Stimulated activated CD4-positive, alpha-beta T cell treated with anti-CD3 and anti-CD28 coated beads, Interleukin-4, amount 100 ng/mL, for 1 hour (primary cell): ENCODE results near the gene VDAC2.
A peak's percentile ranks its signal among the peaks of the same experiment; 100 is the strongest.
"Not testable (repeated sequence)": the region's sequence is repeated elsewhere in the genome, so short reads cannot be mapped to it uniquely, and the experiment has no call there.

Experiments
- DNase-seq: peaks from one replicate; pipeline ENCODE4 v3.0.0-alpha.2; 2020

Gene VDAC2

DNA sequence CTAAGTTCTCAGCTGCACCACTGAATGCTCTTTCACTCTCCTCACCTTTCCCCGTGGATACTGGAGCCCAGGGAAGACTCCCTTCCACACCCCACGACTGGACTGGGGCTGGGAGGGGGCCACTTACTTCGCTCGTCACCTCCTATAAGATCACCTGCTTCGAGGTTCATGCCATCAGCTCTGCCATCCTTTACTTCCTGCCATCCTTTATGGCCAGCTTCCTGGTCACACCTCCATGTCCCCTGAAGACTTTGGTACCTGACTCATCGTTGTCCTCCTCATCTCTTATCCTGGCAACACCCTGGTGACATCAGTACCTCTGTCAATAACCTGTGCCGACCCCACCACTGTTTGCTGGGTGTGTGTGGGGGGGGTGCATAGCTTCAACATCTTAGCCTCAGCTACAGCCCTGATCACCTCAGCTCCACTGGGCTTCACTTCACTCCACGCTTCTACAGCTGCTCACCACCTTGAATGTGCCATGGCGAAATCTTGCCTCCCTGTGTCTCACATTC, 8.7 kb upstream of the VDAC2 start:
- no peak for DNase-seq

DNA sequence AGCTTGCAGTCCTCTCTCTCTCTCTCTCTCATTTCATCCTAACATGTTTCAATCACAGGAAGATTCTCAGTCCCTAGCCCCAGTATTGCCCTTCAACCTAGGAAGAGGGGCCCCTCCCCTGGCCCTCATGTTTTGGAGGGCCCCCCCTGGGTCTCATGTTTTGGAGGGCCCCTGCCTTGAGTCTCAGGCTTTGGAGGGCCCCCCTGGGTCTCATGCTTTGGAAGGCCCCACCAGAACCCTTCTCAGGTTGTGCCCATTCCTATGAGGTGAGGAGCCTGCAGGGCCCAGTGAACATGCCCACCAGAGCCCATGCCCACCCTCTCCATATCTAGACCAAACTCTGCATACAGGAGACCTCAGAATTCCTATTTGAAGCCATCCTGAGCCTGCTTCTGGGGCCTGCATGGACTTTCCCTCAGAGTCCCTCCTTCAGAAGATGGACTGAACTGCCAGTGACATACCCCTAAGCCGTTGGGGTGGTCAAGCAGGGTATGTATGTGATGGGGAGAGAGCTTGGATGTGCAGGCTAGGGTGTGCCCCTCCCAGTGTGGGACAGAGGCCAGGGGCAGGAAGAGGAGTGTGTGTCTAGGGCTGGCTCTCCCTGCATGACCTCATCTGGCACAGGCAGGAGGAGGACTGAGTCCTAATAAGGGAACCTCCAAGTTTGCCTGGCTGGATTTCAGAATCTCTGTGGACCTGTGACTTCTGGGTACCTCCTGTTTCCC, 8.1 kb upstream of the VDAC2 start:
- no peak for DNase-seq

DNA sequence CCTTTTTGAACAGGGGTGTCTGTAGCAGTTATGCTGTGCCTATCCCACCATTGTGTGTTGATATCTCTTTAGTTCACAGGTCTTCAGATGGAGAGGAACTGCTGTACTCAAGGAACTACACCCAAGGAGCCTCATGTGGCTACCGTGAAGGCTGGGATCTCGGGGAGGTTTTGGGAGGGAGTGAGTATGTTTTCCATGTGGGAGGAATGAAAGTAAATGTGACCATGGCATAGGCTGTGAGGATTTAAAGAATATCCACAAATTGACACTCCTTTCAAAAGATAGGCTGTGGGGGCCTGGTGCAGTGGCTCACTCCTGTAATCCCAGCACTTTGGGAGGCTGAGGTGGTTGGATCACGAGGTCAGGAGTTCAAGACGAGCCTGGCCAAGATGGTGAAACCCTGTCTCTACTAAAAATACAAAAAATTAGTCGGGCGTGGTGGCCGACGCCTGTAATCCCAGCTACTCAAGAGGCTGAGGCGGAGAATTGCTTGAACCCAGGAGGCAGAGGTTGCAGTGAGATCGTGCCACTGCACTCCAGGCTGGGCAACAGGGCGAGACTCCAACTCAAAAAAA, 7.5 kb upstream of the VDAC2 start:
- DNase-seq: not testable (repeated sequence)

DNA sequence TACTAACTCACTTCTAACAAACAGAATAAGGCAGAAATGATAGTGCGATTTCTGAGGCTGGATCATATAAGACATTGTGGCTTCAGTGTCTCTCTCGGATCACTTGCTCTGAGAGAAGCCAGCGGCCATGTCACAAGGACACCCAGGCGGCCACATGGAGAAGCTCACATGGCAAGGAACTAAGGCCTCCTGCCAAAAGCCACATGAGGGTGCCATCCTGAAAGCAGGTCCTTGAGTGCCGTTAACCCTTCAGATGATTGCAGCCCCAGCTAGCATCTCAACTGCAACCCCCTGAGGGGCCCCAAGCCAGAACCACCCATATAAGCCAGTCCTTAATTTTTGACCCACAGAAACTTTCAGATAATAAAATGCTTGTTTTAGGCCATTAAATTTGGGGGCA, 6.9 kb upstream of the VDAC2 start:
- DNase-seq: no peak

DNA sequence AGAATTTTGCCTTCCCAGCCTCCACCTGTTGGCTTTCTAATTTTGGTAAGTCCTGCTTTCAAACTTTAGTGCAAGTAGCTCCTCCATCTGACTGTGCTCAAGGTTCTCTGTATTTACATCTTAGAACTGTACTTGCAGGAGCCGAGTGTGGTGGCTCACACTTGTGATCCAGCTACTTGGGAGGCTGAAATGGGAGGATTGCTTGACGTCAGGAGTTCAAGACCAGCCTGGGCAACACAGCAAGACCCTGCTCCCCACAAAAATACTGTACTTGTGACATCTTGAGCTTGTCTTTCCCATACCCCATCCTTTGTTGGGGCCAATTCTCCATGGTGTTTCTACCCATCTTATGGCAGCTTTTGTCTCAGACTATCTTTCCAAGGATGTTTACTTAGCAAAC, 4.7 kb upstream of the VDAC2 start:
- DNase-seq: no peak

DNA sequence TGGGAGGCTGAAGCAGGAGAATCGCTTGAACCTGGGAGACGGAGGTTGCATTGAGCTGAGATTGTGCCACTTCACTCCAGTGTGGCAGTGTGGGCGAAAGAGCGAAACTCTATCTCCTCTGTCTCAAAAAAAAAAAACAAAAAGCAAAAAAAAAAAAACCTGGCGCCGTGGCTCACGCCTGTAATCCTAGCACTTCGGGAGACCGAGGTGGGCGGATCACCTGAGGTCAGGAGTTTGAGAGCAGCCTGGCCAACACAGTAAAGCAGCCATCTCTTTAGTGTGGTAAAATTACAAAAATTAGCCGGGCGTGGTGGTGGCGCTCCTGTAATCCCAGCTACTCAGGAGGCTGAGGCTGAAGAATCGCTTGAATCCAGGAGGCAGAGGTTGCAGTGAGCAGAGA, 4.0 kb upstream of the VDAC2 start:
- not testable (repeated sequence) for DNase-seq

DNA sequence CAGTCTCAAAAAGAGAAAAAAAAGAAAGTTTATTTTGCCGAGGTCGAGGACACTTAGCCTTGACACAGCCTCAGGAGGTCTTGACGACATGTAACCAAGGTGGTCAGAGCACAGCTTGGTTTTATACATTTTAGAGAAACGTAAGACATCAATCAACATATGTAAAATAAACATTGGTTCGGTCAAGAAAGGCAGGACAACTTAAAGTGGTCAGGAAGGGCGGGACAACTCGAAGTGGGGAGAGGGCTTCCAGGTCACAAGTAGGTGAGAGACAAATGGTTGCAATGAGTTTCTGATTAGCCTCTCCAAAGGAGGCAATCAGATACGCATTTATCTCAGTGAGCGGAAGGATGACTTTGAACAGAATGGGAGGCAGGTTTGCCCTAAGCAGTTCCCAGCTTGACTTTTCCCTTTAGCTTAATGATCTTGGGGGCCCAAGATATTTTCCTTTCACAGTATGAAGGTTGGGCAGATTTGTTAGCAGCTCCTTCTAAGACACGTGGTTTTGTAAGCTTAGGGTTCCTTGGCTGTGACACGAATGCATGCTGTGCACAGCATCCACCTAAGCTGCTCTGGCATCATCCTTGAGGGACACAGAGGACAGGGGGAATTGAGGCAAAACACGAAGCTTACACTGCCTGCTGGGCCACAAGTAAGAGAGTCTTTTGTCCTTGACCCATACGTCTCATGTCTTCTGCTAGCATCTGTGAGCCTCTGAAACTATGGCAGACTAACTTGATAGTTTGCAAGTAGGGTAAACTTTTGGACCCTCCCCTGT, 3.3 kb upstream of the VDAC2 start:
- no peak for DNase-seq

DNA sequence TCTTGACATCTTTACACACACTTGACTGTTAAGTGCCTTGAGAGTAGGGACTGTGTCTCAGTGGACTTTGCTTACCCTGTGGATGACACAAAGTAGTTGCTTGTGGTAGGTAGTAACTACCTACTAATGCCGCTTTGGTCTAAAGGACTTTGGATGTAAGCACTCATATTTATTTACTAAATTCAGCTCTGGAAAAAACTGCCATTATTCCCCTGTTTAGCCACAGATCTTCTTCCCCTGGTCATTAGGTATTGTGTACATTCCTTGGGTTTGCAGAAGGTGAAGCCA, 2.8 kb upstream of the VDAC2 start:
- DNase-seq: no peak

DNA sequence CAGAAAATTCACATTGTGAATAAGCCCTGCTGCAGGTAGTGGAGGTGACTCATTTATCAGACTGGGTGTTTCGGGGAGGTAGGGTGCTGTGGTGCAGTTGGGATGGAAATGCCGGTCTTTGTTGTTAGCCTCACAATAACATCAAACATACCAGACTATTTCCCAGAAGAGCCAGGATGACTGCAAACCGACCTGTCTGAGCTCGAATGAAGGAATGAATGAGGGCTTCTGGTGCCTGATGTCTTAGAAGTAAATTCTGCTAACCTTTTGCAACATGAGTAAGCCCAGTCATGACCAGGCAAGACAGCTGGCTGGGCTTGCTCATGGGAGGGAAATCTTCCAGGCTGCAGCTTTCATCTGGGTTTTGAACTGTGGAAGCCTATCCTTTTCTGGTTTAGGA, 2.4 kb upstream of the VDAC2 start:
- no peak for DNase-seq

DNA sequence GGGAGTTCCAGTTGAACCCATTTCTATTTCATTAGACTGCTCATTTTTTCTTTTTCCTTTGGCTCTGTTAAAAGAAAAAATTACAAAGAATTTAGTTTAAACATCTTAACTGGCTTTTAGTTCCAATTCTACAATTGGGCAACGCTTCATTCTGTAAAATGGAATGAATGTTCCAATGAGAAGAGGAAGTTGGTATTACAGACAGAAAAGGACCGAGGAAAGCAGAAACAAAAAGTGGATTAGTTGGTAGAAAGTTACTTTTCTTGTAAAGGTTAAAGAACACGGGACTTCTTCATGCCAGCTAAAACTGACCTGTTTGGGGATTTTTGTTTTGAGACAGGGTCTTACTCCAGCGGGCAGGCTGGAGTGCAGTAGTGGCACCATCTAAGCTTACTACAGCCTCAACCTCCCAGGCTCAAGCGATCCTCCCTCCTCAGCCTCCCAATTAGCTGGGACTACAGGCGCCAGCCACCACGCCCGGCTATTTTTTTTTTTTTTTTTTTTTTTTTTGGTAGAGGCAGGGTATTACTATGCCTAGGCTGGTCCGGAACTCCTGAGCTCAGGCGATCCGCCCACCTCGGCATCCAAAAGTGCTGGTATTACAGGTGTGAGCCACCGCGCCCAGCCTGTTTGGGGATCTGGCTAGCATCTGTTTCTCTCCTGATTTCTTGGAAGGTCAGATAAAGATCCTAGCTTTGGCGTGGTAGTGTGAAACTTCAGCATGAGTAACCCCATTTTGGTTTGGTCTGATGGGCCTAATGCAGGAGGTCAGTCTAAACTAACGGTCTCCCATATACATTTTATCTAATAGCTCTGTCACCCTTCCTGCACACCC, 1.3 kb upstream of the VDAC2 start:
- DNase-seq: peak; percentile 9

DNA sequence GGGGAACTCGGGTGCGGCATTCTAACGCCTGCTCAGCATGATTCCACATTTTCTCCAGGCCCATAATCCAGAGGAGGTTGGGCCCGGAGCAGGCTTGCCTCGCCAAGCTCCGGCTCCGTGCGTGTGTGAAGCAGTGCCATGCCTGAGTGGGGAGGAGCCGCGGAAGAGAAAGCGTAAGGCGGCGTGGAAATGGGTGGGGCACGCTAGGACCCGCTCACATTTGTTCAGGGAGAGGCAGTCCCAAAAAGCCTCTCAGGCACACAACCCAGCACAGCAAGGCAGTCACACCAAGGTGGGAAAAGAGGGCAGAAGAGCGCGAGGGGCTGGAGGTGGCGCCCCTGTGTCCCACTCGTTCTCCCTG, 695 bp upstream of the VDAC2 start:
- DNase-seq: peak; percentile 74

DNA sequence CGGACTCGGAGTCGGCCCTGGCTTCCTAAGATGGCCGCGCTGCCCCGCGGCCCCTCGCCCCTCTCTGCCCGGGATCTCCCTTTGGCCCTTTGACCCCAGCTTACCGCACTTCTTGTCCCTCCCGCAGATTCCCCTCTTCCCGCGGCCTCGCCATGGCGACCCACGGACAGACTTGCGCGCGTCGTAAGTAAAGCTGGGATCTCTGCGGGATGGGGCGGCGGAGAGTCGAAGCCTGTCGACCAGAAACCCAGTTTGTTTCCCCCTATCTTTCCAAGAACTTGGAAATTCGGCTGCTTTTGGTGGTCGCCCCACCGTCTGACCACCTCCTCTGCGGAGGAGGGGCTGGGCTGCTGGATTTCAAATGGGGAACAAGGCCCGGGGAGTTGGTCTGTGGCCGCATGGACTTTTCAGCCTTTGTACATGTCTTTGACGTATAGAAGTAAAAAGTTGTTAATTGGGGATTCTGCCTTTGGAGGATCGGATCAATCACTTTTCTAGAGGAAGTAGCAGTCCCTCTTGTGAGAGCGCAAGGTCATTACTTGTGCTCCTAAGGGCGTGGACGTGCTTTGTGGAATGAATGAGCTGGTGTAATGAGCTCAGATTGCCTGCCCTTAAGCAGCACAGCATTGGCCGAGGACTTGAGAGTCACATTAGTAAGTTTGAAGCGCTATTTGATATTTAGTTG, 553 bp downstream of the VDAC2 start:
- DNase-seq: no peak

DNA sequence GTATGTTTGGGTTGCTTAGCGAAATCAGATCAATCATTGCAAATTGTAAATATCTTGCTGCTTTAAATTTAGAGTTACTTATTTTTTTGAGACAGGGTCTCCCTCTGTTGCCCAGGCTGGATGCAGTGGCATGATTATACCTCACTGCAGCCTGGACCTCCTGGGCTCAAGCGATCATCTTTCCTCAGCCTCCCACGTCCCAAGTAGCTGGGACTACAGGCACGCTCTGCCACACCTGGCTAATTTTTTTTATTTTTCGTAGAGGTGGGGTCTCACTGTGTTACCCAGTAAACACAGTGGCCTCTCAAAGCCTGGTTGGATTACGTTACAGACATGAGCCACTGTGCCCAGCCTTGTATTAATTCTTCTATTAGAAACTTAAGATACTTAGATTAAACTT, 1.7 kb downstream of the VDAC2 start:
- no peak for DNase-seq

DNA sequence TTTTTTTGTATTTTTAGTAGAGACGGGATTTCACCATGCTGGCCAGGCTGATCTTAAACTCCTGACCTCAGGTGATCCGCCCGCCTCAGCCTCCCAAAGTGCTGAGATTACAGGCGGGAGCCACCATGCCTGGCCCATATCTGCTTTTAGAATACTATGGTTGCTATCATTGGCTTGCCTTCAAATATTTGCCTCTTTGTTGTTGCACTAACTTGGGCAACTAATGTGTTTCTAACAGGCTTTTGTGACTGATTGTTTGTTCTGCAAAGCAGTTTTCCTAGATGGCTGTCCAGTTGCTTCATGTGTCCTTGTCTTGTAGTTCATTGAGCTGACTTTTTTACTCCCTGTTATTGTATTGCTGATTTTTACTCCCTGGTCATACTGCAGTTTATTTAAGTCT, 9.7 kb downstream of the VDAC2 start:
- no peak for DNase-seq

DNA sequence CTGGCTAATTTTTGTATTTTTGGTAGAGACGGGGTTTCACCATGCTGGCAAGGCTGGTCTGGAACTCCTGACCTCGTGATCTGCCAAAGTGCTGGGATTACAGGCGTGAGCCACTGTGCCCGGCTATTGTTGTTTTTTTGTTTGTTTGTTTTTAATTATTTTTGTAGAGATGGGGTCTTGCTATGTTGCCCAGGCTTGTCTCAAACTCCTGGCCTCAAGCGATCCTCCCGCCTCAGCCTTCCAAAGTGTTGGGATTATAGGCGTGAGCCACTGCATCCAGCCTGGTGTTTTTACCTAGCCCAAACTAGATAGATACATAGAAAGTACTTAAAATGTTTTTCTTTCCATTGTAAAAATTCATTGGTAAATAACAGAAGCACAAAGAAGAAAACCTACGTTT, 10.9 kb downstream of the VDAC2 start:
- DNase-seq: not testable (repeated sequence)

DNA sequence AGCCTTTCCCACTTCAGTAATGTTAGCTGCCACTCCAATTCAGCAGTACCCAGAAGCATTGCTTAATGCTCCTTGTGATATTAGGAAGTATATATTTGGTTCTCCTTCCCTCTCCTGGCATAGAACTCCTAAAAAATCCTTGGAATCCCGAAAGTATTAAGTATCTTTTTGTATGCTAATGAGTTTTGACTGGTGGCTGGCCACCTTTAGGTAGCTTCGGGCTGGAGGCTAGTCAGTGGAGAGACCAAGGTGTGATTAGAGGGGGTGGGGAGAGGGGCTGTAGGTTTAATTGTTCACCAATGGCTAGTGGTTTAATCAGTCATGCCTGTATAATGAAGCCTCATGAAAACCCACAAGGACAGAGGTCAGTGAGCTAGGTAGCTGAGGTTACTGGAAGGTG, 12.9 kb downstream of the VDAC2 start:
- no peak for DNase-seq

DNA sequence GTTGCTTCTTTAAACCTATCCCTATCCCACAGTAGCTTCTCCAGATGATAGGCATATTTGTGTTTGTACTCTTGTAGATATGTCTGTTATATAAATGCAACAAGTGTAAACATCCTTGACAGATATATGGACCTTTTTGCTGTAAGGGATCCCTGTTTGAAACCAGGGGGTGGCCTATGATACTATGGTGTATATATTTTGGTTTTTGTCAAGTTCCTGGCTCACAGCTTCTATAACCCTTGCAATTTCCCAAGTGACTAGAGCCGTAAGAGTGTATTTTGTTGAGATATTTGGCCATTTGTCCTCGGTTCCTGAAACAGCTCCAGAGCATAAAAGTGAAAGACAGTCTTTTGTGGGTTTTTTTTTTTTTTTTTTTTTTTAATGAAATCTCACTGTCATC, 15.5 kb downstream of the VDAC2 start:
- DNase-seq: no peak

DNA sequence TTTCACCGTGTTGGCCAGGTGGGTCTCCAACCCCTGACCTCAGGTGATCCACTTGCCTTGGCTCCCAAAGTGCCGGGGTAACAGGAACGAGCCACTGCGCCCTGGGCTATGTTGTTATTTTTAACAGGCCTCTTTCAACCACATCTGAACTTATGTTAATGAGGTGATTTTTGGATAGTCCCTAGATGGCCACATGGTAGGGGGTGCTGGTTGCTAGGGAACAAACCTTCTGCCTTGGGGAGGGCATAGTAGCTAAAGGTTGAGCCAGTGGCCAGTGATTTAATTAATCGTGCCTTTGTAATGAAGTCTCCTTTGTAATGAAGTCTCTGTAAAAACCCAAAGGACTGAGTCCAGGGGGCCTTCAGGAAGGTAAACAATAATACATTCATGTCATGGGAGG, 16.1 kb downstream of the VDAC2 start:
- DNase-seq: no peak

DNA sequence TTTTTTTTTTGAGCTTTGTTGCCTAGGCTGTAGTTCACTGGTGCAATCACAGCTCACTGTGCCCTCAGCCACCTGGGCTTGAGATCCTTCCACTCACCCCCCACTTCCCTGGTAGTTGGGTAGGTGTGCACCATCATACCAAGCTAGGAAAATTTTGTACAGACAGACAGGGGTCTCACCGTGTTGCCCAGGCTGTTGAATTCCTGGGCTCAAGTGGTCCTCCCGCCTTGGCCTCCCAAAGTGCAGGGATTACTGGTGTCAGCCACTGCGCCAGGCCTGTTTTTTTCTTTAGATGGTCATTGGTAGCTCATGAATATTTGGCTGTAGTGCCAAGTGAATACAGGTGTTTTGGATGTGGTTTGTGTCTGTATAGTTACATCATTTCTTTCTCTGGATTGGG, 17.7 kb downstream of the VDAC2 start:
- no peak for DNase-seq

DNA sequence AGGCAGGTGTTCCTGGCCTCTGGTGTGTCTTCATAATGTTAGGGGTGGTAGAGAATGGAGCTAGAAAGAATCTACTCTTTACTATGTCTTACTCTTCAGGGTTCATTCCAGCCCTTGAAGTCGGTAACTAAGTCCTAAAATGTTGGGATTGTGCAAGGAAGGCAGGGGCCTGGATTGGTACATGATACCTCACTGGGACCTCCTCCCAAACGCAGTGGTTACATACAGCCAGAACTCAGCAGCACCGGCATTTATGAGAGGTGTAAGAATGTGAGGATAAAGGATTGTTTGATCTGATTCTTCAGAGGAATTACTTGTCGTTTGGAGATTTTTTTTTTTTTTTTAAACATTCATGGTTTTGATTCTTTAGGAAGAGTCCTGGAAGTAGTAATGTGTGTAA, 18.2 kb downstream of the VDAC2 start:
- DNase-seq: no peak

DNA sequence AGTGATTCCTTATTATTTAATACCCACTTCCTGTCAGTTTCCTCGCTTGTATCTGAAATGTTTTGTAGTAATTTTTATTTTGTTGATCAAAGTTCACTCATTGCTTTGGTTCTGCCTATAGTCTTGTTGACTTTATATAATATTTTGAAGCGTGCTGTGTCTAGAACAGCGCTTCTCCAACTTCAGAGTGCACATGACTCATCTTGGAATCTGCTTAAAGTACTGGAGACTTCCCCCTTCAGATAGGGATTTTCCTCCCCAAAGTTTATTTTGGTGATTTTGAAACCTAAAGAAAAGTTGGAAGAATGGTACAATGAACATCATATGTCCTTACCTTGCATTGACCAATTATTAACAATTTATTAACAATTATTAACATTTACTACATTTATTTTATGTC, 19.4 kb downstream of the VDAC2 start:
- DNase-seq: no peak

DNA sequence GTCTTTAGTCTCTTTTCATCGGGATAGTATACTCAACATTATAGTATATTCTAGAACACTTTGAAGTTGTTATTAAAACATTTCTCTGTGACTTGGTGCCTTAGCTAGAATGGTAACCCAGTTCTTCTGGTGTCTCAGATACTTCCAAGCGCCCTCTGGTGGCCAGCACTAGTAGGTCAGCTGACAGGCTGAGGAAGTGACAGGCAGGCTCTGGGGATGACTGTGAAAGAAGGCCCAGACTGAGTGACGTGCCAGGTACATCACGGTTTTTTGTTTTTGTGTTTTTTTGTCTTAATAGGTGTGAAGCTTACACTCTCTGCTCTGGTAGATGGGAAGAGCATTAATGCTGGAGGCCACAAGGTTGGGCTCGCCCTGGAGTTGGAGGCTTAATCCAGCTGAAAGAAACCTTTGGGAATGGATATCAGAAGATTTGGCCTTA, 20.0 kb downstream of the VDAC2 start:
- peak; percentile 93 for DNase-seq
